Measurements from ENCODE around the gene TUSC2. TPM values are rescaled to one million over a fixed set of nuclear protein-coding genes. Genes with fewer than 3 reads are reported as not detected.

The TUSC2 gene
- polyA plus RNA-seq, 1 donor from 2014 or later, result 88.8 TPM

DNA sequence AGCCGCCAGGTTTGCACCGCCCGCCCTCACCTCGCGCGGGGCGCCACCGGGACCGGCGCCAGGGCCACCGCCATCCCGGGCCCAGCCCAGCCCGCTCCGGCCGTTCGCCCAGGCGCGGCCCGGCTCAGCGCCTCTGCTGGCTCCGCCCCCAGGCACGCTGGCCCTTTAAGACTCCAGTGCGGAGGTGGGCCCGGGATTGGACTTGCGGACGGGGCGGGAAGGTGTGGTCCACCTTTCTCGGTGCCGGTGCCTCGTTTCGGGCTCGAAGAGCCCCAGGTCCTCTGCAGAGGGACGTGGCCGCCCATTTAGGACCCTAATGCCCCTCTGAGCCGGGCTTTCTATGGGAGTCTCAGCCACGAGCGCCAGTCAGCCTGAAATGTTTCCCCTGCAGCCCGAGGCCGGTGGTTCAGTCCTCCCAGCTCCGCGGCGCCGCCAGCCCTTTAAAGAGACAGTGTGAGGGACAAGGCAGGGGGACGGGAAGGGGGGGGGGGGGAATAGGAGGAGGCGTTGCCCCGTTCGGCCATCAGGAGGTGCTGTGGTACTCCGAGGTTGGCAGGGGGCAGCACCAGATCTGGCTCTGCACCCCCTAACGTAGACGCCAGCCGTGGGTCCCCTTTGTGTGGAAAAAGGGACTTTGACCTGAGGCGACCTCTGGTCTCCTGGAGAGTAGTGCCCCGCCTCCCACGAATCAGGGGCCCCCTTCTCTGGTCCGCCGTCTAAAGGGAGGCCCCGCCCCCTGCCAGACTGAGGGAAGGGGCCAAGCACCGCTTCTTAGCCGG, 6.5 kb downstream of the TUSC2 start:
- Histone ChIP-seq H2AFZ (ENCODE audit: low read depth, low read length) (peak overlapping the region; percentile 85), H4K20me1 (ENCODE audit: insufficient read depth) (no peaks in the 10 kb centered on the region)

GRCh38 chr3:50320853-50321335, 7.1 kb downstream of the TUSC2 start:
- Histone ChIP-seq H3K9me3 (ENCODE audit: low read length) (no peaks in the 10 kb centered on the region), H2AFZ (ENCODE audit: low read depth, low read length) (peak overlapping the region; percentile 85), H3K36me3 (ENCODE audit: insufficient read depth, low read length) (no peaks in the 10 kb centered on the region), H3K4me3 (ENCODE audit: low read length) (peak overlapping the region; percentile 93), H3F3A (ENCODE audit: insufficient read depth, low read length, poor library complexity, severe bottlenecking) (no peaks in the 10 kb centered on the region), H3K9ac (ENCODE audit: low read length) (peak overlapping the region; percentile 96), H3K27ac (ENCODE audit: low read length) (peak overlapping the region; percentile 94), H4K20me1 (ENCODE audit: insufficient read depth) (no peaks in the 10 kb centered on the region), H3K79me2 (replicated peaks; ENCODE audit: insufficient read depth, low read length) (peaks cover 23% of the 10 kb centered on the region), H3K9me2 (ENCODE audit: insufficient read depth, low read length) (no peaks in the 10 kb centered on the region), H3K4me2 (ENCODE audit: low read length) (peak overlapping the region; percentile 87), H3K27me3 (ENCODE audit: insufficient read depth, low read depth, low read length) (no peaks in the 10 kb centered on the region)
- TF ChIP-seq TAF1 (IDR thresholded peaks at IDR 0.05; ENCODE audit: low read depth) (peak; percentile 28), SMC3 (conservative IDR thresholded peaks at IDR 0.05; ENCODE audit: poor library complexity) (peak; percentile 45), RAD21 (conservative IDR thresholded peaks at IDR 0.05) (no peak), POLR2AphosphoS5 (IDR thresholded peaks at IDR 0.05) (peak; percentile 80), EZH2 (IDR thresholded peaks at IDR 0.05; ENCODE audit: borderline replicate concordance, insufficient read depth, low read length, poor library complexity, severe bottlenecking) (no peak), EP300 (conservative IDR thresholded peaks at IDR 0.05; ENCODE audit: poor library complexity, severe bottlenecking) (peak; percentile 77)
- TF ChIP-seq, protein P1, sequence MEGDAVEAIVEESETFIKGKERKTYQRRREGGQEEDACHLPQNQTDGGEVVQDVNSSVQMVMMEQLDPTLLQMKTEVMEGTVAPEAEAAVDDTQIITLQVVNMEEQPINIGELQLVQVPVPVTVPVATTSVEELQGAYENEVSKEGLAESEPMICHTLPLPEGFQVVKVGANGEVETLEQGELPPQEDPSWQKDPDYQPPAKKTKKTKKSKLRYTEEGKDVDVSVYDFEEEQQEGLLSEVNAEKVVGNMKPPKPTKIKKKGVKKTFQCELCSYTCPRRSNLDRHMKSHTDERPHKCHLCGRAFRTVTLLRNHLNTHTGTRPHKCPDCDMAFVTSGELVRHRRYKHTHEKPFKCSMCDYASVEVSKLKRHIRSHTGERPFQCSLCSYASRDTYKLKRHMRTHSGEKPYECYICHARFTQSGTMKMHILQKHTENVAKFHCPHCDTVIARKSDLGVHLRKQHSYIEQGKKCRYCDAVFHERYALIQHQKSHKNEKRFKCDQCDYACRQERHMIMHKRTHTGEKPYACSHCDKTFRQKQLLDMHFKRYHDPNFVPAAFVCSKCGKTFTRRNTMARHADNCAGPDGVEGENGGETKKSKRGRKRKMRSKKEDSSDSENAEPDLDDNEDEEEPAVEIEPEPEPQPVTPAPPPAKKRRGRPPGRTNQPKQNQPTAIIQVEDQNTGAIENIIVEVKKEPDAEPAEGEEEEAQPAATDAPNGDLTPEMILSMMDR (IDR thresholded peaks at IDR 0.05; ENCODE audit: poor library complexity, severe bottlenecking), result no peak

More for the DNA sequence above, 6.5 kb downstream of the TUSC2 start:
- H3K9me2 ChIP-seq (ENCODE audit: insufficient read depth, low read length), result no peaks in the 10 kb centered on the region
- H3K27ac ChIP-seq (ENCODE audit: low read length), result peak overlapping the region; percentile 94
- TF ChIP-seq POLR2AphosphoS5 (IDR thresholded peaks at IDR 0.05) (peak; percentile 83), RAD21 (conservative IDR thresholded peaks at IDR 0.05) (no peak), EZH2 (IDR thresholded peaks at IDR 0.05; ENCODE audit: borderline replicate concordance, insufficient read depth, low read length, poor library complexity, severe bottlenecking) (no peak), EP300 (conservative IDR thresholded peaks at IDR 0.05; ENCODE audit: poor library complexity, severe bottlenecking) (peak; percentile 24), TAF1 (IDR thresholded peaks at IDR 0.05; ENCODE audit: low read depth) (no peak), REST (IDR thresholded peaks at IDR 0.05; ENCODE audit: borderline replicate concordance) (no peak), SMC3 (conservative IDR thresholded peaks at IDR 0.05; ENCODE audit: poor library complexity) (no peak), MXI1 (conservative IDR thresholded peaks at IDR 0.05; ENCODE audit: poor library complexity, severe bottlenecking) (peak; percentile 81)
- TF ChIP-seq, protein P1 (IDR thresholded peaks at IDR 0.05; ENCODE audit: poor library complexity, severe bottlenecking), result peak; percentile 64
- H3K4me3 ChIP-seq (ENCODE audit: low read length), result peak overlapping the region; percentile 93
- no peaks in the 10 kb centered on the region for H3F3A ChIP-seq (ENCODE audit: insufficient read depth, low read length, poor library complexity, severe bottlenecking)
- no peaks in the 10 kb centered on the region for H3K36me3 ChIP-seq (ENCODE audit: insufficient read depth, low read length)
- H3K9ac ChIP-seq (ENCODE audit: low read length), result peak overlapping the region; percentile 96
- peaks cover 23% of the 10 kb centered on the region for H3K79me2 ChIP-seq (replicated peaks; ENCODE audit: insufficient read depth, low read length)
- no peaks in the 10 kb centered on the region for H3K9me3 ChIP-seq (ENCODE audit: low read length)
- H3K4me2 ChIP-seq (ENCODE audit: low read length), result no peak overlapping the region
- H3K27me3 ChIP-seq (ENCODE audit: insufficient read depth, low read depth, low read length), result no peaks in the 10 kb centered on the region

Measured in neural cell (in vitro differentiated cells).